Fibroblast of pulmonary artery (primary cell): Measurements from ENCODE around the gene DRC1.

Experiments
- DNase-seq: peaks from one replicate; pipeline ENCODE4 v3.0.0-alpha.2; 2010; ENCODE audit warnings: low read depth
- H3K4me3 ChIP-seq: replicated peaks from 2 replicates; pipeline ENCODE4 v1.5.1; 2011; ENCODE audit warnings: low read depth, mild to moderate bottlenecking, control low read depth, low read length, moderate library complexity
- CTCF ChIP-seq: IDR thresholded peaks from 2 replicates; pipeline ENCODE4 v1.5.1; 2011; ENCODE audit warnings: mild to moderate bottlenecking, control low read depth, low read length, inconsistent platforms; ENCODE audit errors: missing control alignments

DRC1 gene

GRCh38 chr2:26486789-26487188 lies 85.1 kb downstream of the DRC1 start:
- TF ChIP-seq CTCF: no peak
- no peak overlapping the region for H3K4me3 ChIP-seq
- no peak for DNase-seq

- H3K4me3 ChIP-seq: no peak overlapping the region
- TF ChIP-seq CTCF: no peak
- no peak for DNase-seq
Measured at GRCh38 chr2:26487192-26487591, 85.5 kb downstream of the DRC1 start.

- no peak for TF ChIP-seq CTCF
- DNase-seq: no peak
- H3K4me3 ChIP-seq: no peak overlapping the region
Measured at GRCh38 chr2:26488463-26489212, 86.9 kb downstream of the DRC1 start.

- H3K4me3 ChIP-seq: no peak overlapping the region
- no peak for DNase-seq
- no peak for TF ChIP-seq CTCF
Measured at GRCh38 chr2:26489213-26489850, 87.6 kb downstream of the DRC1 start.

- no peak overlapping the region for H3K4me3 ChIP-seq
- no peak for TF ChIP-seq CTCF
- peak; percentile 6 for DNase-seq
Measured at GRCh38 chr2:26491563-26492167, 89.9 kb downstream of the DRC1 start.

- DNase-seq: no peak
- TF ChIP-seq CTCF: no peak
Measured at GRCh38 chr2:26492749-26493515, 91.2 kb downstream of the DRC1 start.

More at GRCh38 chr2:26492749-26493515, 91.2 kb downstream of the DRC1 start:
- no peak overlapping the region for H3K4me3 ChIP-seq
